Pancreas (tissue), 10 donors: ENCODE data around the gene ABCG4. TPM values are rescaled to one million over a fixed set of nuclear protein-coding genes. Genes with fewer than 3 reads are reported as not detected.
A peak's percentile ranks its signal among the peaks of the same experiment; 100 is the strongest.

Experiments used
- ATAC-seq, 4 donors: fragments of 200-7000 bp; cut with Tn5 transposase; one replicate each; pipeline versions ENCODE4 v1.8.0 to v1.9.1; 2020; ENCODE audit warnings: mild to moderate bottlenecking in 4 of 4, moderate library complexity in 4 of 4
- DNase-seq, 6 donors: peaks; one replicate each; pipeline ENCODE4 v3.0.0-alpha.2; 2020
- FAIRE-seq: peaks from 2 replicates; lab custom pipeline; 2012; peaks lifted over from hg19 to GRCh38; lab: Jason Lieb, UNC
- H3K27ac ChIP-seq, 4 donors: fragments of 200-600 bp; sonication (generic); 1 replicate in 3 of 4; 2 replicates in 1 of 4; pipeline versions ENCODE4 v1.5.0 to v1.8.0; 2020
- H3K27me3 ChIP-seq, 4 donors: fragments of 200-600 bp; one replicate each; pipeline ENCODE4 v1.8.0; 2021
- H3K36me3 ChIP-seq, 3 donors: fragments of 200-600 bp; sonication (generic) in 1 of 3; one replicate each; pipeline versions ENCODE4 v1.5.0 to v1.8.0; 2020 to 2021
- H3K4me1 ChIP-seq, 3 donors: fragments of 200-600 bp; one replicate each; pipeline ENCODE4 v1.8.0; 2021
- H3K4me3 ChIP-seq, 4 donors: fragments of 200-600 bp; sonication (generic) in 2 of 4; one replicate each; pipeline versions ENCODE4 v1.5.0 to v1.8.0; 2020 to 2021
- H3K9me3 ChIP-seq, 4 donors: fragments of 200-600 bp; one replicate each; pipeline ENCODE4 v1.8.0; 2021
- WGBS, 2 donors: extraction: QIAGEN DNeasy Blood & Tissue Kit; methylation state at CpG; one replicate each; pipeline ENCODE4 v1.1.7; 2013; 5-methylcytosine and 5-hydroxymethylcytosine counted together
- intact Hi-C, 3 donors: fragments of 100-400 bp; cut with DNase I; formaldehyde crosslinking; loops; one replicate each; pipeline versions ENCODE4 v1.11.1 to v1.14.2; 2022
- polyA plus RNA-seq, 2 donors: library from polyadenylated mRNA; stranded (reverse); fragments of 200-250 nt; gene quantifications; one replicate each; pipeline ENCODE4 v1.2.3, GENCODE V29; 2013
- total RNA-seq, 6 donors: library from RNA; stranded (reverse); fragmentation: NEBNext Ultra II Directional in 4 of 6; extraction: Animal tissue kit (Norgen Biotek cat#: 25700) in 4 of 6; gene quantifications; one replicate each; pipeline versions ENCODE4 v1.2.1 to v1.2.4, GENCODE V29; 2021 to 2023
- TF ChIP-seq, protein P1 (sequence below), 4 donors: fragments of 200-600 bp; sonication (generic) in 3 of 4; IDR thresholded peaks; one replicate each; pipeline versions ENCODE4 v1.5.0 to v1.8.0; 2021; ENCODE audit warnings: antibody characterized with exemption in 4 of 4
- donor health status: healthy with polysubstance abuse.
- donor health status: DM: no; HTN: no; CAD: no; lungs with moderate emphysema.
- donor health status: DM: no; HTN: no; CAD: no.
- donor health status: control.
- donor health status: control.
- donor health status: Bipolar disorder and iron deficiency.
- donor health status: DM: yes; HTN: yes; CAD: no.
- donor health status: DM: no; HTN: no; CAD: no.
- donor health status: DM: no; HTN: no; CAD: no.
- donor health status: DM: yes; HTN: yes; CAD: no.

Gene ABCG4
- total and polyA plus RNA-seq, 8 donors: 0.11 to 0.21 TPM; not detected in 6

DNA sequence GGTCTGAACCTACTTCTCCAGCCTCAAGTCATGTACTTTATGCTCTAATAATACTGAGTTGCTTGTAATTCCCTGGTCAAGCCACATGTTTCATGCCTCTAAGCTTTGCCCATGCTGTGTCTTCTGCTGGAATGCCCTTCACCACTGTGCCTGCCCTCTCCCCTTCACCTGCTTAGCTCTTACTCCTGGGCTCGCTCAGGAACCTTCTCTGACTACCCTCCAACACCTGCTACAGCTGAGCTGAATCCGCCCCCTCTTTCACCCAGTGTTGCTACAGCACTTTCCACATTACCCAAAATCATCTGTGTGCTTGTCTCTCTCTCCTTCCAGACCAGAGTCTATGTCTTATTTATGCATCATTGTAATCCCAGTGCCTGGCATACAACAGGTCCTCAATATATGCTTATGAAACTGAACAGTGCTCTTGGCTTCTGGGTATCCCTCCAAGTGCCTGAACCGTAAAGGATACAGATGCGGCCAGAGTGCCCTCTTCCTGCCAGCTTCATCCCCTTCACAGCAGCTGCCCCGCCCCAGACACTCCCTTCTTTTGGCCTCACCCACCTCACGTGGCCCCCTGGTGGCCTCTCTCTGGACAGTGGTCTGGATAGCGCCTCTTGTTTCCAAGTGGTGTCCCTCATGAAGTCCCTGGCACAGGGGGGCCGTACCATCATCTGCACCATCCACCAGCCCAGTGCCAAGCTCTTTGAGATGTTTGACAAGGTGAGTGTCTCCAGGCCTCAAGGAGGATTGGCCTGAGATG, 7.1 kb downstream of the ABCG4 start:
- WGBS, 2 donors: 35 to 39% methylated on average over 8 of the region's 8 CpGs
- H3K27ac ChIP-seq: no peak overlapping the region
- DNase-seq: no peak
- H3K36me3 ChIP-seq: no peaks in the 10 kb centered on the region
- TF ChIP-seq, protein P1, sequence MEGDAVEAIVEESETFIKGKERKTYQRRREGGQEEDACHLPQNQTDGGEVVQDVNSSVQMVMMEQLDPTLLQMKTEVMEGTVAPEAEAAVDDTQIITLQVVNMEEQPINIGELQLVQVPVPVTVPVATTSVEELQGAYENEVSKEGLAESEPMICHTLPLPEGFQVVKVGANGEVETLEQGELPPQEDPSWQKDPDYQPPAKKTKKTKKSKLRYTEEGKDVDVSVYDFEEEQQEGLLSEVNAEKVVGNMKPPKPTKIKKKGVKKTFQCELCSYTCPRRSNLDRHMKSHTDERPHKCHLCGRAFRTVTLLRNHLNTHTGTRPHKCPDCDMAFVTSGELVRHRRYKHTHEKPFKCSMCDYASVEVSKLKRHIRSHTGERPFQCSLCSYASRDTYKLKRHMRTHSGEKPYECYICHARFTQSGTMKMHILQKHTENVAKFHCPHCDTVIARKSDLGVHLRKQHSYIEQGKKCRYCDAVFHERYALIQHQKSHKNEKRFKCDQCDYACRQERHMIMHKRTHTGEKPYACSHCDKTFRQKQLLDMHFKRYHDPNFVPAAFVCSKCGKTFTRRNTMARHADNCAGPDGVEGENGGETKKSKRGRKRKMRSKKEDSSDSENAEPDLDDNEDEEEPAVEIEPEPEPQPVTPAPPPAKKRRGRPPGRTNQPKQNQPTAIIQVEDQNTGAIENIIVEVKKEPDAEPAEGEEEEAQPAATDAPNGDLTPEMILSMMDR (IDR thresholded peaks at IDR 0.05): no peak
- peaks cover 0 to 3% (median 0%) of the 10 kb centered on the region in 4 donors for H3K27me3 ChIP-seq
- FAIRE-seq: no peak
- ATAC-seq: peak in 2 of 4 donors; percentile 32 to 34
- intact Hi-C loops: no loop called here
- no peaks in the 10 kb centered on the region for H3K9me3 ChIP-seq
- no peaks in the 10 kb centered on the region for H3K4me1 ChIP-seq
- H3K4me3 ChIP-seq: no peak overlapping the region

DNA sequence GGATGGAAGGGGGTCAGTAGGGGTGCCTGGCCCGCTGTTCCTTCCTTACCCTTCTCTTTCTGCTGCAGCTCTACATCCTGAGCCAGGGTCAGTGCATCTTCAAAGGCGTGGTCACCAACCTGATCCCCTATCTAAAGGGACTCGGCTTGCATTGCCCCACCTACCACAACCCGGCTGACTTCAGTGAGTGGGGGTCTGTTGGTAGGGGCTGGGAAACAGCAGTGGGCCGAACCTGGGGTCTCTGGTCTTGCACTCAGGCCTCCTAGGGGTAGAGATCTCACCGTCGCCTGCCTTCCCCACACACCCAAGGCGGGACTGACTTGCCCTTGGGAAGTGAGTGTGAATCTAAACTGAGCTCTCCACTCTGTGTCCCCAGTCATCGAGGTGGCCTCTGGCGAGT, 7.6 kb downstream of the ABCG4 start:
- DNase-seq: no peak

DNA sequence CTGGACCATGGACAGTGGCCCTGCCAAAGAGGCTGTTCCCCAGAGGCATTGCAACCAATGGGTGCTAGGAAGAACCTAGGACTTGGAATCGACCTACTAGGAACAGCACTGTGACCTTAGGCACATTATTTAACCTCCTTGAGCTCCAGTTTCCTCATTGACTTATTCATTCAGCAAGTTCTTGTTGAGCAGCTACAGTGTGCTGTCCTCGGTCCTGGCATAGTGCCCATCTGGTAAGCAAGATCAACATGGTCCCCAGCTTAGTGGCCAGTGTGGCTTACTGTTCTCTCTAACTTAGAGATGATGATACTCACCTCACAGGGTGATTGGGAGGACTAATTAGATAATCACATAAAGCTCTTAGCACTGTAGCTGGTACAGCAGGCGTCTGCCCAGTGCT, 8.2 kb downstream of the ABCG4 start:
- intact Hi-C loops: no loop called here
- Histone ChIP-seq H3K27me3 (peaks cover 0 to 3% (median 0%) of the 10 kb centered on the region in 4 donors), H3K4me3 (no peak overlapping the region), H3K9me3 (no peaks in the 10 kb centered on the region), H3K4me1 (no peaks in the 10 kb centered on the region), H3K36me3 (no peaks in the 10 kb centered on the region), H3K27ac (no peak overlapping the region)
- 30 to 45% methylated on average over 3 of the region's 3 CpGs for WGBS, 2 donors
- no peak for DNase-seq
- TF ChIP-seq, protein P1 (IDR thresholded peaks at IDR 0.05): no peak
- no peak for FAIRE-seq
- ATAC-seq: peak in 1 of 4 donors; percentile 28

More for the DNA sequence above, 7.6 kb downstream of the ABCG4 start:
- Histone ChIP-seq H3K36me3 (no peaks in the 10 kb centered on the region), H3K27me3 (peaks cover 0 to 3% (median 0%) of the 10 kb centered on the region in 4 donors), H3K9me3 (no peaks in the 10 kb centered on the region), H3K4me3 (no peak overlapping the region), H3K27ac (no peak overlapping the region), H3K4me1 (no peaks in the 10 kb centered on the region)
- ATAC-seq (no peak), FAIRE-seq (no peak)
- WGBS, 2 donors: 69 to 84% methylated on average over 10 of the region's 10 CpGs
- intact Hi-C loops: no loop called here
- TF ChIP-seq, protein P1 (IDR thresholded peaks at IDR 0.05): no peak

DNA sequence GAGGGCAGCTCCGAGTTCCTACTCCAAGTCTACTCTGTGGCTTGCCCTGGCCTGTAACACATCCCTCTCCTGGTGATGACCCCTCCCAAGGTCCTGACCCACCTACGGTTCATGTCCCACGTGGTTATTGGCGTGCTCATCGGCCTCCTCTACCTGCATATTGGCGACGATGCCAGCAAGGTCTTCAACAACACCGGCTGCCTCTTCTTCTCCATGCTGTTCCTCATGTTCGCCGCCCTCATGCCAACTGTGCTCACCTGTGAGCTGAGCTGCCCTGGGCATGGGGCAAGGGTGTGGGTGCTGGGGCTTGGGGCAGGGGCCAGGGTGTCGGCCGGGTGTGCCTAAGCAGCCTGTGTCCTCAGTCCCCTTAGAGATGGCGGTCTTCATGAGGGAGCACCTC, 9.6 kb downstream of the ABCG4 start:
- H3K36me3 ChIP-seq: no peaks in the 10 kb centered on the region
- 82 to 89% methylated on average over 13 of the region's 13 CpGs for WGBS, 2 donors
- H3K27me3 ChIP-seq: peaks cover 0 to 3% (median 0%) of the 10 kb centered on the region in 4 donors
- DNase-seq: no peak
- ATAC-seq: no peak
- no peaks in the 10 kb centered on the region for H3K9me3 ChIP-seq
- intact Hi-C loops: no loop called here
- TF ChIP-seq, protein P1 (IDR thresholded peaks at IDR 0.05): no peak
- no peak overlapping the region for H3K27ac ChIP-seq
- FAIRE-seq: no peak
- no peaks in the 10 kb centered on the region for H3K4me1 ChIP-seq
- H3K4me3 ChIP-seq: no peak overlapping the region

DNA sequence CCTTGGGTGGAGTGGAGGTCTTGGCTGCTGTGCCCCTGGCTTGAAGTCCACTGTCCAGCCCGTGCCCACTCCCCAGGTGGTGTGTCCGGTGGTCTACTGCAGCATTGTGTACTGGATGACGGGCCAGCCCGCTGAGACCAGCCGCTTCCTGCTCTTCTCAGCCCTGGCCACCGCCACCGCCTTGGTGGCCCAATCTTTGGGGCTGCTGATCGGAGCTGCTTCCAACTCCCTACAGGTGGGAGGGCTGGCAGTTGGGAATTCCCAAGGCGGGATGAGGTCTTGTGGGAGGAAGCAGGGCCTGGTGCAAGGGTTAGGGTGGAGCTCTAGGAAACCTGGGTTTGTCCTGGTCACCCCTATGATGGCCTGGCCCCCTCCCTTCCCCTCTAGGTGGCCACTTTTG, 11.3 kb downstream of the ABCG4 start:
- TF ChIP-seq, protein P1 (IDR thresholded peaks at IDR 0.05): no peak
- DNase-seq (no peak), FAIRE-seq (no peak), ATAC-seq (no peak)
- intact Hi-C loops: no loop called here
- no peaks in the 10 kb centered on the region for H3K36me3 ChIP-seq
- no peak overlapping the region for H3K4me3 ChIP-seq
- H3K9me3 ChIP-seq: no peaks in the 10 kb centered on the region
- H3K27ac ChIP-seq: no peak overlapping the region
- H3K27me3 ChIP-seq: no peaks in the 10 kb centered on the region
- 88 to 90% methylated on average over 9 of the region's 9 CpGs for WGBS, 2 donors
- no peaks in the 10 kb centered on the region for H3K4me1 ChIP-seq
